Keratinocyte (primary cell): Measurements from ENCODE around the gene TRPM6.

Source experiments
- EZH2 ChIP-seq: IDR thresholded peaks from one replicate; pipeline ENCODE4 v1.6.1; 2012; ENCODE audit warnings: inconsistent platforms, mild to moderate bottlenecking, low read length, moderate library complexity
- TF ChIP-seq, protein P1 (sequence below), 3 experiments: IDR thresholded peaks in 1 of 3; conservative IDR thresholded peaks in 1 of 3; optimal IDR thresholded peaks in 1 of 3; 2 replicates in 2 of 3; 3 replicates in 1 of 3; pipeline versions ENCODE3 to v1.5.1; 2011; ENCODE audit warnings: low read length in 3 of 3, mild to moderate bottlenecking in 3 of 3, moderate library complexity in 2 of 3, control low read depth in 1 of 3, inconsistent platforms in 1 of 3; ENCODE audit not compliant: insufficient read depth in 2 of 3; ENCODE audit errors: extremely low read depth in 1 of 3

DNA sequence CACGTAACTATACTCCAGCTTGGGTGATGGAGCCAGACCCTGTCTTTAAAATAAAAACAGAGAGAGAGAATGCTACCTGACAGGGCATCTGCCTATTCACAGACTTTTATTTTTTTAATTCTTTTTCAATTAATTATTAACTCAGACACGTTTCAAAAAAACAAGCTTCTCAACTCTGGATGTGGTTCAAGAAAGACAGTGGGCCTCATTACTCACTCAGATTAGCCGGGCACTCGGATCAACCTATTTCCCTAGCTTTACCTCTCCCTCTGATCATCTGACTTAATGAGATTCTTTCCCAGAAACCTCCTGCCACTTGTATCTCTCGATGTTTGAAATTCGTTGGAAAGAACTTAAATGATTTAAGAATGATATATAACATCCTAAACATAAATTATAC is 134.1 kb downstream of the TRPM6 start:
- TF ChIP-seq, protein P1, sequence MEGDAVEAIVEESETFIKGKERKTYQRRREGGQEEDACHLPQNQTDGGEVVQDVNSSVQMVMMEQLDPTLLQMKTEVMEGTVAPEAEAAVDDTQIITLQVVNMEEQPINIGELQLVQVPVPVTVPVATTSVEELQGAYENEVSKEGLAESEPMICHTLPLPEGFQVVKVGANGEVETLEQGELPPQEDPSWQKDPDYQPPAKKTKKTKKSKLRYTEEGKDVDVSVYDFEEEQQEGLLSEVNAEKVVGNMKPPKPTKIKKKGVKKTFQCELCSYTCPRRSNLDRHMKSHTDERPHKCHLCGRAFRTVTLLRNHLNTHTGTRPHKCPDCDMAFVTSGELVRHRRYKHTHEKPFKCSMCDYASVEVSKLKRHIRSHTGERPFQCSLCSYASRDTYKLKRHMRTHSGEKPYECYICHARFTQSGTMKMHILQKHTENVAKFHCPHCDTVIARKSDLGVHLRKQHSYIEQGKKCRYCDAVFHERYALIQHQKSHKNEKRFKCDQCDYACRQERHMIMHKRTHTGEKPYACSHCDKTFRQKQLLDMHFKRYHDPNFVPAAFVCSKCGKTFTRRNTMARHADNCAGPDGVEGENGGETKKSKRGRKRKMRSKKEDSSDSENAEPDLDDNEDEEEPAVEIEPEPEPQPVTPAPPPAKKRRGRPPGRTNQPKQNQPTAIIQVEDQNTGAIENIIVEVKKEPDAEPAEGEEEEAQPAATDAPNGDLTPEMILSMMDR (optimal IDR thresholded peaks at IDR 0.05 in 1 of 3, IDR thresholded peaks at IDR 0.05 in 1 of 3, conservative IDR thresholded peaks at IDR 0.05 in 1 of 3; ENCODE audit: extremely low read depth in 1 of 3, insufficient read depth in 2 of 3, low read length in 3 of 3) = no peak
- TF ChIP-seq EZH2 = no peak
